Skin epidermis (tissue), 12 donors: ENCODE data around the gene ADAMTS17.
A peak's percentile ranks its signal among the peaks of the same experiment; 100 is the strongest.

Experiments
- H3K27ac ChIP-seq, 21 experiments: fragments of 200-600 bp; sonication (generic) in 11 of 21; one replicate each; pipeline ENCODE4 v1.5.0; 2020; ENCODE audit warnings: mild to moderate bottlenecking in 3 of 21, inconsistent platforms in 2 of 21, moderate library complexity in 2 of 21
- H3K4me3 ChIP-seq, 7 experiments: fragments of 200-600 bp; sonication (generic) in 2 of 7; one replicate each; pipeline ENCODE4 v1.5.0; 2020; ENCODE audit warnings: inconsistent platforms in 2 of 7, mild to moderate bottlenecking in 2 of 7, moderate library complexity in 1 of 7

Gene ADAMTS17

DNA sequence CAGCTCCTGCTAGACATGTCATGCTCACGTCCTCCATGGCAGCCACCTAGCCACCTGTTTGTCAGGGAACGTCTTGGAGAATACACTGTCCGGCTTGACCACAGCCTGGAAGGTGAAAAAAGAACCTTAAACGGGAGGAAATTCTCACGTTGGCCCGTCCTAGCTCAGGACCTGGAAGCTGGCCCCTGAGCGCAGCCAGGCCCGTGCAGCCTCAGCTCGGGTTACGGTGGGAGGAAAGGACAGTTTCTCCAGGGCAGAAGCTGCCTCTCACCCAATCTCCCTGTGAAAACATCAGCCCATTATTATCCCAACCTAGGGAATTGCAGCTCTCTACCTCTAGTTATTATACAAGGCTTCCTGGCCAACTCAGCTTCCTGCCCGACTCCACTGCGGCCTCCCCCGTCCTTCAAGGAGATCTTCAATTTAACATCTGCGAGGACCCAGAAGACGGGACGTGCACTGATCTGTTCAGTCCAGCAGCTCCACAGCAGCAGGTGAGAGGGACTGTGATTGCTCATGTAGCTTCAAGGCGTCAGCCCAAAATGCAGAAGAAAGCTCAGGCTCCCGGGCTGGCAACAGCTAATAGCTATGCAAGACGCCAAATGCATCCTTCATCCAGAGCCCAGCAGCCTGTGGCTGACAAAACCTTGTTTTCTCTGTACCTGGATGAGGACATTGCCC lies 84.7 kb downstream of the ADAMTS17 start:
- H3K27ac ChIP-seq = no peak overlapping the region
- no peak overlapping the region for H3K4me3 ChIP-seq

DNA sequence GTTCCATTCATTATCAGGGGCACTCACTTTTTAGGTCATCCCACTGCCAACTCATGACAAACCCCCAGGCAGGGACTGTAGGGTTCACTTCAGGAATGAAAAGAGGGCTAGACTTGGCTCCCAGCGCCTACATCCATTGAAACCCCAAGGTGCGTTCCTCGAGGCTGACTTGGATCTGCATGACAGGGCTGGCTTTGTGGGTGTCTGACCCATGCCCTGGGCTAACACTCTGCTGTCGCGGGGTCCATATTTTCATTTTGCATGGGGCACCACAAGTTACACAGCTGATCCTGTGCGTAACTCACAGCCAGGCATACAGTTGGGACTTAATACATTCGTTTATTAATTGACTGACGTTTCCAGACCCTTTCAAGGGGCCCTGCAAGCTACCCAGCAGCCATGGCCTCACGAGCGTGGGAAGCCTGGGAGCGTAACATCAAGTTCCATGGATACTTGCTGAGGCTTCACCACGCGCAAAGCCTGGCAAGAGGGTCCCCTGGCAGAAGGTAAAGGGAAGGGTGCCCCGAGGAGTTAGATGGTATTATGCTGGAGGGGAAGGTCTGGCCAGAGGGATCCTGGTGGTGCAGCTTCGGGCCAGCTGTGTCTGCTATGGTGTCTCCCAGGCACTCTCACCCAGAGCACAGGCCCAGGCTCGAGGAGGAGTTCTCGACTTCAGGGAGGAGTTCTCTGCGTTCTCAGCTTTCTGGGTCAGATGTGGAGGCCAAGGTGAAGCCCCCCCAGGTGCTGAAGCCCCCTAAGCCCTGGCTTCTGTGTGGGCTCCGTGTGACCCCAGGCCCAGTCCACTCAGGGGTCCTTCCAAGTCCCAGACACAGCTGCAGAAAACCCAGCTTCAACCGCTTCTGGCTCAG lies 85.4 kb downstream of the ADAMTS17 start:
- no peak overlapping the region for H3K27ac ChIP-seq

DNA sequence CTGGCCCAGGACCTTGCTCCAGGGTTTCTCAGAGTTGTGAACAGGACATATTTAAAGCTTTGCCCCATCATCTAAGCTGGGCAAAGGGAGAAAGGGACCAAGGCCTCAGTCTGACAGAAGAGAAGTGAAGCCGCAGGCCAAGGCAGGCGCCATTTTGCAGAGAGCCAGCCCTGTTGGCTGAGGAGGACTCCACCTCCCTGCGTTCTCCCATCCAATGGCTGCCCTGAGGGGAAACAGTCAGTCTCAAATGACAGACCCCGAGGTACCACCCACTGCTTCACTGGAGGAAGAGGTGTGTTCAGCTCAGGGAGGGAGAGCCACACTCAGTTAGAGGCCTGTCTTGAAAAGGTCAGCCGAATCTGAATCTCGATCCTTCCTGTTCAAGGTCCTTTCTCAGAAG lies 86.1 kb downstream of the ADAMTS17 start:
- Histone ChIP-seq H3K4me3 (no peak overlapping the region), H3K27ac (no peak overlapping the region)

More for the DNA sequence above, 85.4 kb downstream of the ADAMTS17 start:
- no peak overlapping the region for H3K4me3 ChIP-seq

DNA sequence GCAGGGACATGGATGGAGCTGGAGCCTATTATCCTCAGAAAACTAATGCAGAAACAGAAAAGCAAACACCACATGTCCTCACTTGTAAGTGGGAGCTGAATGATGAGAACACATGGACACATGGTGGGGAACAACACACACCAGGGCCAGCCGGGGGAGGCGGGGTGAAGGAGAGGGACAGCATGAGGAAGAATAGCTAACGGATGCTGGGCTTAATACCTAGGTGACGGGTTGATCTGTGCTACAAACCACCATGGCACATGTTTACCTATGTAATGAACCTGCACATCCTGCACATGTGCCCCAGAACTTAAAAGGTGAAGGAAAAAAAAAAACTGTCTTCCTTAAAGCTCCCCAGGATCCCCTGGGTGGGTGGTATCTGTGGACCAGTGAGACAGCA lies 87.1 kb downstream of the ADAMTS17 start:
- no peak overlapping the region for H3K4me3 ChIP-seq
- no peak overlapping the region for H3K27ac ChIP-seq

DNA sequence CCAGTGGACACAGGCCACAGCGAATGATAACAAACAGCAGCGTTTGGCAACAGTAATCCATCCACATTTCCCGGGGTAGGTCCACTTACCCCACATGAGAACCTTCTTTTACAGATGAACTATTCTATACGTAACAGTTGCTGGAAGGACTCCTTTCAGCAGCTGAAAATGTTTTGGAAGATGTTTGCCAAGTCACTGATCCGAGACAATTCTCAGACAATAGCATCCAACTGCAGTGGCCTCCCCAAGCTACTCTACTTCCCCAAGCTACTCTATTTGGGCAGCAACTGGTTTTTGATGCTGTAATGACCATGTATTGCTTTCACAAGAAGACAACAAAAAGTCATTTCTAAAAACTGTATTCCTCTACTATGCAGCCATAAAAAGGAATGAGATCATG lies 87.5 kb downstream of the ADAMTS17 start:
- Histone ChIP-seq H3K4me3 (no peak overlapping the region), H3K27ac (no peak overlapping the region)

DNA sequence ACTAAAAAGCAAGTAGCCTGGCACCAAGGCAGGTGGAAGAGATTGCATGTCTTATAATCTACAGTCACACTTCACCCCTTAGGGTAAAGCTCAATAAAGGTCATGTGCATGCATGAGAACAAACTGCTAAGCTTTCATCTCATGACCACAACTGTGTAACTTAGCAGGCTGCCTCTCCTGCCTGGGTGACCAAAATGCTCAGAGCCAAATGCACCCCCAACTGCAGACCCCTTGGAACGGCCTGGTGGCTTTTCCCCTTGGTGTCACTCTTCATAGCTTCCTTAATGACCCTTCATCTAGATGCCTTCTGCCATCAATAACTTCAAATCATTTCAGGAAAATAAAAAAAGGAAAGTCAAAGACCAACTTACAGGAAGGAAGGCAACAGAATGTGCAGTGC lies 88.1 kb downstream of the ADAMTS17 start:
- Histone ChIP-seq H3K4me3 (no peak overlapping the region), H3K27ac (no peak overlapping the region)

DNA sequence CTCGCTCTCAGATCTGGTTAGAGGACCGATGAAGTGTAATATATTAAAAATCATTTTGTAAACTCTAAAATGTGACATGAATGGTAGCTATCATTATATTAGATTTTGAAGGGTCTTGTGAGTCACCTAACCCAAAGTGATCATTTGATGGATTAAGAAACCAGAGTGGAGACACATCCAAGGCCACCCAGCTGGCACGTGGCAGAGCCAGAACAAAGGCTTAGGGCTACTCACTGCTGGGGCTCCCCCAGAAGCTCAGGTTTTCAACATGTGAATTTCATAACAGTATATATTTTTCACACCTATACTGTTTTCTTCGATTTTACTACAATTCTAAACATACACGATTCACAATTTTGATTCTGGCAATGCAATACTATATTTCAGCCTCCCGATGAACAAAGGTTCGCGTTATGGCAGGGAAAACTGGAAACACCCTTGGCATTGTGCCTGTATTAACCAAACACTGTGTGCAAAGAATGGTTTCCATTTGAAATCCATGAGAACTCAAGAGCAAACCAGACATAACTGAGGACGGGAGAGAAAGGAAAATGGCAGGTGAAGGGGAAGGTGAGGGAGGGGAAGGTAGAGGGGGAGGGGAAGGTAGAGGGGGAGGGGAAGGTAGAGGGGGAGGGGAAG lies 88.9 kb downstream of the ADAMTS17 start:
- Histone ChIP-seq H3K27ac (no peak overlapping the region), H3K4me3 (no peak overlapping the region)

DNA sequence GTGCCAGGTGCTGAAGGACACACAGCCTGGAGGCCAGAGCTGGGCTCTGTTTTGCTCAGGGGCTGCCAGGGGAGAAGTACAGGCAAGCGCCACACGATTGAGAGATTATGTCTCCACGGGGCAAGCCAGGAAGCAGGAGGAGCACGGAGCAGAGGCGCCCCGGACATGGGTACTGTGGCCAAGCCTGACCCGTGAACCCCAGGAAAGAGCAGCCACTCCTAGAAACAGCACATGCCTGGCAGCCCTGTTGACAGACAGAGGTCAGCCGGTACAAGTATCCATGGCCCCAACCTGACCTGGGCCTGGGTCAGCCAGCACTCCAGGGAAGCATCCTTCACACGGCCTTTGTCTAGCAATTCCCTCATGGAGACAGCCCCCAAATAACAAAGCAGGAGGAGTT lies 89.4 kb downstream of the ADAMTS17 start:
- Histone ChIP-seq H3K4me3 (no peak overlapping the region), H3K27ac (no peak overlapping the region)

DNA sequence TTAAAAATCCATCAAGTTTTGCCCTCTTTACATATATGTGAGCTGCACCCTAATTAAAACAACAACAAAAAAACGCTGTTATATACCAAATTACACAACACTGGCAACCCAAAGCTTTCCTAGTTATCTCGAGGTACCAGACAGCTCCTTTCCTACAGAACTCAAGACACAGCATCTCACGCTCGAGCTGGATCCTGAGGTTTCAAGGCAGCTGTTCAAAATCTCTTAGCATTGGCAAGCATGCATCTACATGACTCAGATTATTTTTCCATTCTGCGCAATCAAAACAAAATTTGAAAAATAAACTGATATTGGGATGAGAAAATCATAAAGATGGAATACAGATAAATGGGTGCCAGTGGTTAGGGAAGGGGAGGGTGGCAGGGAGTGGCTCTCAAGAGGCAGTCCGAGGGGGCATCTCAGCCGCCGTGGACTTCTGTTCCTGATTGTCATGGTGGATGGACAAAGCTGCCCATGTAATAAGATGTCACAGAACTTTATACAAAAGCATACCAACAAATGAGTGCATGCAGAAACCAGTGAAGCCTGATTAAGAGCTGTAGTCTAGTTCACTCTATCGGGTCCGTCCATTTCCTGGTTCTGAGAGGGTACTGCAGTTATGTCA lies 91.5 kb downstream of the ADAMTS17 start:
- H3K4me3 ChIP-seq = no peak overlapping the region
- H3K27ac ChIP-seq = peak overlapping the region in 1 of 21 experiments; percentile 5

DNA sequence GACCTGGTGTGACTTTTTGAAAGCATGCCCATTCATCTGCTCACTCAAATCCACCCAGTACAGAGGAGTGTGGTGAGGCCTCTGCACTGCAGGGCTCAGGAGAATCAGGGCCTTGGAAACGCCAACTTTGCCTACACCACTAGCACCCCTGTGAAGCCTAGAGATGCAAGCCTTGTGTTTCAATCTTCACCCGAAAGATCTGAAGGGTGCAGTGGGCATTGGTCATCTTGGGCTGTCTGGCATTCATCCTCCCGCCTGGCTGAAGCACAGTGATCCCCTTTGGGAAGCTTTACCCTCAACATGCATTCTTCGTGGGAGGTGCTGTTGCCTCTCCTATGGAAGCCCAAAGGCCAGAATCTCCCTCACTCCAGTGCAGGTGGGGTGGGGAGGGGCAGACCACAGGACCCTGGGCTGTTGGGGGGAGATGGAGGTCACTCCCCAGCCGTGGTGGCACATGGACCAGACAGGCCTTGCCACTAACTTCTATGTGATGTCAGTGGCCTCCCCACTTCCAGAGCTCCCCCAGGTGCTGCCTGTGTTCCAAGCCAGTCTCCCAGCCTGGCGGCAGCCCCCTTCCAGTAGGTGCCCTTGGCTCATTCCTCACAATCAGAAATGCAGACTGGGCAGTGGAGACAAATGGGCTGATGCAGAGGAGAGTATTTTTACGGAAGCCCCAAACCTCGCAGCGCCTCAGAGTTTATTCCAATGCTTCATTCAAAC lies 92.5 kb downstream of the ADAMTS17 start:
- H3K27ac ChIP-seq = no peak overlapping the region
- no peak overlapping the region for H3K4me3 ChIP-seq

DNA sequence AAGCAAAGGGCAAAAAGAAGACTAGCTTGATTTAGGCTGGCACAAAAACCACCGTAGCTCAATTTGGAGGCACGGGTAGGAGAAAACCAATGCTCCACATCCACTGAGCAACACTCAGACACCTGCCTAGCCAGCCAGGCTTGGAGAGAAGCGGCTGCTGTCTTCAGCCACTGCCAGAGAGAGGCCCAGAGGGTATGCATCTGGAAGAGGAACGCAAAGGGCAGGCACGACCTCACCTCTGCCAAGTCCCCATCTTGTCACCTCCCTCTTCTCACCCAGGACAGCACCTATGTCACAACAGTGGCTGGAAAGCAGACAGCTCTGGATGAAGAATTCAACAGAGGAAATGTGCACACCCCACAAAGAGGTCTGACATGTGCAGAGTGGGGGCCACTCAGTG lies 93.5 kb downstream of the ADAMTS17 start:
- Histone ChIP-seq H3K4me3 (no peak overlapping the region), H3K27ac (no peak overlapping the region)

DNA sequence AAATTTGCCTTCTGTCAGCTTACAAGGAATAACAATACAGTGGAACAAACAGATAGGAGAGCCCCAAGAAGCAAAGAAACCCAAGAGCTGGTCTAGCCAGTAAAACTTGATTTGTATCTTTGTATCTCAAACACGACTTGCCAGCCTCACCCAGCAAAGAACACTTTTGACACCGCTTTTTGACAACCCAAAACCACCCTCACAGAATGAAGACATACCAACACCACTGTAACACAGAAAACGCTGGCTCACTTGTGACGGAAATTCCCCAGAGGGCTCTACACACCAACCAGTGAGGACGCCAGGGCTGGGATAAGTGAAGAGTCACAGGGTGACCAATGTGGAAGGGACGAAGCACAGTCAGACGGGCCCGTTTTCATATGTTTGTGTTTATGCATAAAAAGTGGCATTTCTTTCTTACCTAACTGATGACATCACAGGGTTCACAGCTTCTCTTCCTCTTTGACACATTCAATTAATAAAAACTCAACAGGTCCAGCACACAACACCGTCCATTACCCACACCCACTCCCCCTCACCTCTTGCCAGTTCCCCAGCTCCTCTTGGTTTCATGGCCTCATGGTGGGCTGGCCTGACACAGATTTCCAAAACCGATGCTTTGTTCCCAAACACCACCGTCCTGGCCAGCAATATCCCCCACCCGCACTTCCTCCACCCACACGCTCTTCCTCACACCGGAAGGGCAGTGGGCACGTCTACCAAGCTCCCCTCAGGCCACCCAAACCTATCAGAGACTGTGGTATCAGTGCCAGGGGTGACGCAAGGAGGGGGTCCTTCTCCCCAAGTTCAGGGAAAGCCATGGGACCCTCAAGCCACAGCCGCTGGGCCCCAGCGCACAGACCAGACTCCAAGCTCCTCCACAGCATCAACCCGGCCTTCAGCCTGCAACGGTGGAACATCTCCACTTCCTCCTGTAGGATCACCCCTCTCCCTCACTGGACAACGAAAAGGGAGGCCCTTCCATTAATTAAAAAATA lies 94.2 kb downstream of the ADAMTS17 start:
- Histone ChIP-seq H3K4me3 (no peak overlapping the region), H3K27ac (peak overlapping the region in 2 of 21 experiments; percentile 2 to 16)

DNA sequence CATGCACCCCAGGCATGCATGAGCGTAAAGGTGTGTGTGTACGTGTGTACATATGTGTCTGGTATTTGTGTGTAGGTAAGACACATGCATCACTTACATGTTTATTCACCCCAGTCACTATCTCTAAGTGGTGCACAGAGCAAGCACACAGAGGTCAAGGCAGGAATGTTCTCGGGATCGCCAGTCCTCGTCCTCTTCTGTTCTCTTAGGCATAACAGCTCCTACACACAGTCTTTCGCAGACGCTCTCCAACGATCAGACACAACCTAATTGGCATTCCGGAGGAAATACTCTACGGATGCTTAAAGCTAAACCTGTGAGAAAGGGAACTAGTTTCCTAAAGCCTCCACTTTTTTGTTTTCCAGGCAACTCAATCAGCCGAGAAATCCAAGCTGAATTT lies 95.9 kb downstream of the ADAMTS17 start:
- Histone ChIP-seq H3K27ac (no peak overlapping the region), H3K4me3 (no peak overlapping the region)

DNA sequence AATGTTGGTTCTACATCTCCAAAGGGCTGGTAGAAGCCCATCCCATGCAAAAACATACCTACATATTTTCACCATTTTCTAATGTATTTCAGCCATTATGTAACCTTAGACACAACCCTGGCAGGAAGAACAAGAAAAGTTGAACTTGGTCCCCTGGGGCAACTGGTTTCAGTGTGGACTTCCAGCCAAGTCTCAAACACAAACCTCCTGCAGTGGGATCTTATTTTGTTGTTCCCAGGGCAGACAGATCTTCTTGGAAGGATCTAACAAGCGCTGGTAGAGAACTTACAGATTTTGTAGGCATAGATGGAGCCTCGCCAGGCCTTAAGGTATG lies 96.3 kb downstream of the ADAMTS17 start:
- Histone ChIP-seq H3K27ac (no peak overlapping the region), H3K4me3 (no peak overlapping the region)

DNA sequence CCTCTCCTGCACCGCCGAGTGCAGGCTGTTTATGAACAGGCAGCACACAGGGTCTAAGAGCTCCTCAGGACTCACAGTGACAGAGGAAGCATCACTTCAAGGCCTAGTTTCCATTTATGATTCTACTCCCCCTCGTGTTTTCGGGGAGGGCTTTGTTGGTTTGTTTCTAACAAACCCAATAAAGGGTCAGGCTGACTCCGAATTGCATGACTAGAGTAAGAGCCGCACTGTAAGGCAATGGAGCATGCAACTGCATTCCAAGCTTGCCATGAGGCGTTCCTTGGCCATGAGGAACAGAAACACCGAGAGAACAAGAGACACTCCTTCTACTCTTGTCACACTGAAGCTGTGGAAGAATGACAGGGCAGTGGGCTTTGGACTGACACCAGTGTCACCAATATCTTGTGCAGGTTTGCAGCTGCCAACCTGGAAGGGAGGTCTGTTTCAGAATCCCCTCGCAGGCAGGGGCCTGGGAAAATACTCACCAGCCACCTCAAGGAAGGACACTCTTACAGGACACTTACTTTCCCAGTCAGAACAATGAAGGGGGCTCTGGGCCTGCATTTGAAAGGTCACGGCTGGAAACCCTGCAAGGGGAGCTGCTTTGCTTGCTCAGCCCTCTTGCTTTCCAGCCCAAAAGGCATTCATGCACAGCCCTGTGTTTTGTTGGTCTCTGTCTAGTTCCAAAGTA lies 96.8 kb downstream of the ADAMTS17 start:
- Histone ChIP-seq H3K27ac (no peak overlapping the region), H3K4me3 (no peak overlapping the region)

DNA sequence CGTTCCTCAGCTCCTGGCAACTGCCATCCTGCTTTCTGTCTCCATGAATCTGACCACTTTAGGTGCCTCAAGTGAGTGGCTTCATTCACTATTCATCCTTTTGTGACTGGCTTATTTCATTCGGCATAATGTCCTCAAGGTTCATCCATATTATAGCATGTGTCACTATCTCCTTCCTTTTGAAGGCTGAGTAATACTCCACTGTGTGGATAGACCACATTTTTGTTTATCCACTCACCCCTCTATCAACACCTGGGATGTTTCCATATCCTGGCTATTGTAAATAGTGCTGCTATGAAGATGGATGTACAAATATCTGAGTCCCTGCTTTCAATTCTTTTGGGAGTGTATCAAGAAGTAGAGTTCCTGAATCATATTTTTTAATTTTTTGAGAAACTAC lies 98.8 kb downstream of the ADAMTS17 start:
- Histone ChIP-seq H3K27ac (no peak overlapping the region), H3K4me3 (no peak overlapping the region)

DNA sequence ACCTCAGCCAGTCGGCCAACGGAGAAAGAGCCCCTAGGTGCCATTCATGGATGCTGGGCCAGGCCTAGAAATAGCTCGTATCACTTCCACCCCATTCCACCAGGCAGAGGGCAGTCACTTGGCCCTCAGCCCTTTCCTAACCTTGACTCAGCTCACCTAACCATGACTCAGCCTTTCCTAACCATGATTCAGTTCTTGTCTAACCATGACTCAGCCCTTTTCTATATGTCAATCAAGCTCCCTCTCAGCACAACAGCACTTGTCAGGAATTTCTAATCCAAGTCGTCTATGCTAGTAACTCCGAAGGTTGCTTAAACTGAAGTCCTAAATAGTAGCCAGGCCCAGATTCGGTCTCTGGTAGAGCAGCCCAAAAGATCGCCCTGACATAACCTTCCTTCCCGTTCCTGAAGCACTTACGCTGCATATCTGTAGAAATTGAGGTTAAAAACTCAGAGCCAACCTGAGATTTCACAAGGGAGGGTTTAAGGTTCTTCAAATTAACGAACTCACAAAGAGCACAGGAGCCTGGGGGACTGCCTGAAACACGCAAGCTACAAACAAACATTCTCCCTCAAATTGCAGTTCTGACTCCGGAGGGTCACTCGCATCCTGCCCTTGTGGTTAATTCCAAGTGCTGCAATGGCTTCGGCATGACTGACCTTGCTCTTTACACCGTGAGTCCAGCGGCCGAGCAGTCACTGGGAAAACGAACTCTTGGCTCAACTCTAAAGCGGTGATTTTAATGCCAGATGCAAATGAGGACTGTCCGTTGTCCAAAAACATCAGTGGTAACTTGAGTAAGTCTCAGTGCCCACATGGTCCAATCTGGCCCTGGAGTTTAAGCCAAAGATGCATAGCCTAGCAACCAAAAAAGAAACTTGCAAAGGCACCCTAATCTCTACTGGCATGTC lies 99.9 kb downstream of the ADAMTS17 start:
- H3K27ac ChIP-seq = no peak overlapping the region
- no peak overlapping the region for H3K4me3 ChIP-seq
